ENCODE results near the gene PRPF19. TPM values are rescaled to one million over a fixed set of nuclear protein-coding genes. Genes with fewer than 3 reads are reported as not detected.

Gene PRPF19
- total RNA-seq, 2 donors from 2014 or later = 147 to 181 TPM

DNA sequence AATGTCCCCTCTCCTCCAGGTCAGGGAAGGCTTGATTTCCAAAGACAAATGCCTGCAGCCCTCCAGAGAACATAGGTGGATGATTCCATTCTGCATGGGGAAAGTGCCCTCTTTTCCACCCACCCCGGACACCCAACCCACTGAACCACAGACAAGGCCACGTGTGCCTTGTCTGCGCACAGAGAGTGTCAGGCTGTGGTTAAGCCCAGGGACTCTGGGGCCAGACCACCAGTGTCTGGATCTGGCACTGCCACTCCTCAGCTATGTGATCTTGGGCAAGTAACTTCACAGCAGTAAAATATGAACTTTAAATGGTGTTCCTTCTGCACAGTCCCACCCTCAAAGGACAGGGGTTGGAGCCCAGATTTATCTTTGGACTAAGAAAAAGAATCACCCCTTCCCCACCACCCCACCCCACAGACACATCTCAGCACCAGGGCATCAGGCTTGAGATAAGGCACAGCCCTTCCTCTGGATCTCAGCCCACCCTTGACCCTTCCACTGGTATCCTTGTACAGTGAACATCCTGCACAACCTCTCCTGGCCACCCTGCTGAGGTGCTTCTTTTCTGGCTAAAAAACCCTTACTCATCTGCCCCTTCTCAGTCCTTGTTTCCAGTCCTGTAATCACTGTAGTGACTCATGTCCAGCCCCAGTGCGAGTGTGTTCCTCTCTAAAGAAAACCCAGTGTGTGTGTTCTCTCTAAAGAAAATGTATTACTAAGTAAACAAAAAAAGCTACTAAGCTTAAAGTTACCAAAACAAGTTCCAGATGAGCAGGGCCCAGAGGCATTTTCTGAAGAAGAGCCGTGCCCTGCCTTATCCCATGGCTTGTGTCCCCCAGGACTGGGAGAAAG is 48.8 kb downstream of the PRPF19 start:
- no peaks in the 10 kb centered on the region for H3K9me3 ChIP-seq
- no peak overlapping the region for H3K27ac ChIP-seq
- no peaks in the 10 kb centered on the region for H3K27me3 ChIP-seq (replicated peaks; ENCODE audit: insufficient read depth)
- TF ChIP-seq POLR2AphosphoS5 (IDR thresholded peaks at IDR 0.05) = no peak
- TF ChIP-seq POLR2A (IDR thresholded peaks at IDR 0.05) = no peak
- TF ChIP-seq, protein P1, sequence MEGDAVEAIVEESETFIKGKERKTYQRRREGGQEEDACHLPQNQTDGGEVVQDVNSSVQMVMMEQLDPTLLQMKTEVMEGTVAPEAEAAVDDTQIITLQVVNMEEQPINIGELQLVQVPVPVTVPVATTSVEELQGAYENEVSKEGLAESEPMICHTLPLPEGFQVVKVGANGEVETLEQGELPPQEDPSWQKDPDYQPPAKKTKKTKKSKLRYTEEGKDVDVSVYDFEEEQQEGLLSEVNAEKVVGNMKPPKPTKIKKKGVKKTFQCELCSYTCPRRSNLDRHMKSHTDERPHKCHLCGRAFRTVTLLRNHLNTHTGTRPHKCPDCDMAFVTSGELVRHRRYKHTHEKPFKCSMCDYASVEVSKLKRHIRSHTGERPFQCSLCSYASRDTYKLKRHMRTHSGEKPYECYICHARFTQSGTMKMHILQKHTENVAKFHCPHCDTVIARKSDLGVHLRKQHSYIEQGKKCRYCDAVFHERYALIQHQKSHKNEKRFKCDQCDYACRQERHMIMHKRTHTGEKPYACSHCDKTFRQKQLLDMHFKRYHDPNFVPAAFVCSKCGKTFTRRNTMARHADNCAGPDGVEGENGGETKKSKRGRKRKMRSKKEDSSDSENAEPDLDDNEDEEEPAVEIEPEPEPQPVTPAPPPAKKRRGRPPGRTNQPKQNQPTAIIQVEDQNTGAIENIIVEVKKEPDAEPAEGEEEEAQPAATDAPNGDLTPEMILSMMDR (IDR thresholded peaks at IDR 0.05) = no peak
- 90% methylated on average over 5 of the region's 5 CpGs for WGBS
- no peak for DNase-seq (ENCODE audit: low spot score)
- intact Hi-C loops (cut with DNase I) = no loop called here
- no peaks in the 10 kb centered on the region for H3K4me1 ChIP-seq (replicated peaks)
- no peak overlapping the region for H3K4me3 ChIP-seq
- H3K36me3 ChIP-seq = no peaks in the 10 kb centered on the region

DNA sequence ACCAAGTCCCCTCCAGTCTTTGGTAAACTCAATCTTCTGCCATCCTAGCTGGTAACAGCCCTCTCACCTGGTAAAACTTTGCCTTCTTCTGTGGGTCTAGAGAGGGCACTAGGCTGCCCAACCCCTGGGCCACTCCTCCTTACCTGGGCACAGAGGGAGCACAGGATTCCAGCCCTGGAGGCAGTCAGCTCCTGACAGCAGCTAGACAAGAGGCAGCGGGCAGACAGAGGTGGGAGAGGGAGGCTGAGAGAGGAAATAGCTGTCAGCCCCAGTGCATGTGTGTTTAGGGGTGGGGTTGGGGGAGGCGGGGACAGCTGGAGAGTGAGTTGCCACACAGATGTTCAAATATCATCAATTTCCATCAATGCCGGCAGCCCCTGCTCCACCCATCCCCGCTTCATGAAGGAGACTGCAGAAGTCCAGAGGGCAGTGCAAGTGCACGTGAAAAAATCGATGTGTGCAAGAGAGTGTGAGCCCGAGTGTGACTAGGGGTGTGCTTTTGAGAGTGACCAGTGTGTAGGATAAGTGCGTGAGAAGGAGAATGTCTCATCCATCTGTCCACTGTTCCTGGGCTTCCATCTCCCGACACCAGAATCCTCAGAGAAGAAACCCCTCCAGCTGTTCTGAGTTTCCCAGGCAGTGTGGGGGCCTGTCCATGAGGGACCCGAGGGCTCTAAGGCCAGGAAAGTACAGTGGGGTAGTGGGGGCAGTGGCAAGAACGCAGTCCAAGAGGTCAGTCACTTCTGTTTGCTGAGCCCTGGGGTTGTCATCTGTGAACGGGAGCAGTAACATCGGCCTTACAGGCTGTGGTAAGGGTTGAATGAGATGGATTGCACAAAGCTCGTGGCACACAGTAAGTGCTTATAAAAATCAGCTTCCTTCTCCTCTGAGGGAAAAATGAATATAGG is 50.4 kb downstream of the PRPF19 start, which contains the start of gene PTGDR2:
Gene PTGDR2 (minus strand): TSS at position 225 of the 908 bp plus-strand sequence. CDS start 2,228 bp downstream, outside the sequence.
- 55% methylated on average over 14 of the region's 14 CpGs for WGBS
- Histone ChIP-seq H3K4me3 (no peak within 1 kb of the TSS), H3K27me3 (replicated peaks; ENCODE audit: insufficient read depth) (no peaks in the 10 kb centered on the region), H3K4me1 (replicated peaks) (no peaks in the 10 kb centered on the region), H3K9me3 (no peaks in the 10 kb centered on the region), H3K36me3 (no peaks in the 10 kb centered on the region), H3K27ac (no peak within 1 kb of the TSS)
- DNase-seq (ENCODE audit: low spot score) = no peak
- TF ChIP-seq, protein P1 (IDR thresholded peaks at IDR 0.05) = no peak
- TF ChIP-seq POLR2A (IDR thresholded peaks at IDR 0.05) (no peak), POLR2AphosphoS5 (IDR thresholded peaks at IDR 0.05) (no peak)
- intact Hi-C loops (cut with DNase I) = no loop called here

DNA sequence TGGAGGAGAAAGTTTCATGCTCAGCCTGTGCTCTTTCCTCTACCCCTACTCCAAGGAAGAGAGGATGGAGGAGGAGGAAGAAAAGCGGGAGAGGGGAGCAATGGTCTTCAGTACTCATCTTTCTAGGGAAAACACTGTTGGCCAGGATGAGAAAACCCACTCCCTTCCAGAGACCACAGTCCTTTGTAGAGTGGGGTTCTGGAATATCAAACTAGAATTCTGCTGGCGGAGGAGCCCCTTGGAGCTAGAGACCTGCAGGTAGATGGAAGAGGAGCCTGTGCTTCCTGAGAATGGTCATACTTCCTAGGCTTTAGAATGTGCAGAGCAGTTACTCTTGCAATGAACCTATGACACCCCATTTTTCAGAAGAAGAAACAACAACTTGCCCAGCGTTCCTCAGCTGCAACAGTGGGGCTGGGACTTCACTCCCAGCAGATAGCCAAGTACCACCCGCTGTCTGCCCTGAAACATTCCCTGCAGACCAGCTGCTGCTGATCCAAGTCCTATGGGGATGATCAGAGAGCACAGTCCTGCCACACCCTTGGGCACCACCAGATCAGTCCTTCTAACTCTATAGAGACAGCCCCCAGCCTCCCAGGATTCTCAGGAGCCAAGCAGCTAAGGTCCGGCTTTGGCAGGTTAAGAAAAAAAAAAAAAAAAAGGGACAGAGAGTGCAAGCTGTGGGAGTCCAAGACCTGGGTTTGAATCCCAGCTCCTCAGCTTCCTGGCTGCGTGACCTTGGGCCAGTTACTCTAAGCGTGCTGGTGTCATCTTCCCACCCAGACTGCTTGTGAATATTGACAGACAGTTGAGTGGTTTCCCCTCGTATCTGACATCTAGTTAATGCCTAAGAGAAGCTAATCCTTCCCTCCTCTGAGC is 51.3 kb downstream of the PRPF19 start:
- H3K9me3 ChIP-seq = no peaks in the 10 kb centered on the region
- intact Hi-C loops (cut with DNase I) = no loop called here
- no peaks in the 10 kb centered on the region for H3K4me1 ChIP-seq (replicated peaks)
- 60% methylated on average over 8 of the region's 8 CpGs for WGBS
- H3K27me3 ChIP-seq (replicated peaks; ENCODE audit: insufficient read depth) = no peaks in the 10 kb centered on the region
- H3K4me3 ChIP-seq = no peak overlapping the region
- peaks cover 3 to 5% of the 10 kb centered on the region in 2 donors for H3K36me3 ChIP-seq
- H3K27ac ChIP-seq = no peak overlapping the region
- TF ChIP-seq, protein P1 (IDR thresholded peaks at IDR 0.05) = no peak
- no peak for TF ChIP-seq POLR2AphosphoS5 (IDR thresholded peaks at IDR 0.05)
- DNase-seq (ENCODE audit: low spot score) = no peak

DNA sequence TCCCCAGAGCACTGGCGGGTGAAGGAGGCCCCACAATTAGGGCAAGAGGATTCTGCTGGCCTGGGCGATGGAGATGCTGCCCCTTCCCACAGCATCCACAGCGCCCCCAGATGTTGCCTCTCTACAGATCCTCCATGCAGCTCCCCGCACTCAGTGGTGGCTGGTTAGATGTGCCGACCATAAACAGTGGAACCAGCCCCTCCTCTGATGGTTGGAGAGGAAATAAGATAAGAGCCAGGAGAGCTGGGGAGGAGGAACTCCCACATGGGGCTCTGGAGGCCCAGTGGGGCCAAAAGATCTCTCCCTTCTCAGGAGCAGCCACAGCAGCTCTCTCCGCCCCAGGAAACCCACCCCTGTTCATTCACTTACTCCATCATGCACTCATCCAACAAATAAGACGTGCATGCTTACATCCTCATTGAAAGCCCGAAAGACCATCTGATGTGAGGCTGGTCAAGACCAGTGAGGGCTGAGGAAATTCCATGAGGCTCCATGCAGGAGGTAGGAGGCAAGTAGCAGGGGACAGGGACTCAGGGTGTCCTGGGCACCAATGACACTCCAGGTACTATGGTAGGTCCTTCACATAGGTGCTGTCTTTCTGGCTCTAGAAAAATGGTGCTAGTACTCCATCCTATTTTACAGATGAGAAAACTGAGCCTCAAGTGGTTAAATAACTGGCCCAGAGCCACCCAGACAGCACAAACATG is 52.1 kb downstream of the PRPF19 start:
- Histone ChIP-seq H3K4me3 (no peak overlapping the region), H3K27me3 (replicated peaks; ENCODE audit: insufficient read depth) (no peaks in the 10 kb centered on the region), H3K9me3 (no peaks in the 10 kb centered on the region), H3K36me3 (peaks cover 3 to 5% of the 10 kb centered on the region in 2 donors), H3K27ac (no peak overlapping the region), H3K4me1 (replicated peaks) (no peaks in the 10 kb centered on the region)
- intact Hi-C loops (cut with DNase I) = no loop called here
- WGBS = 87% methylated on average over 8 of the region's 8 CpGs
- no peak for DNase-seq (ENCODE audit: low spot score)
- TF ChIP-seq, protein P1 (IDR thresholded peaks at IDR 0.05) = no peak
- no peak for TF ChIP-seq POLR2A (IDR thresholded peaks at IDR 0.05)
